ENCODE data around the gene COL9A1.

Gene COL9A1

GRCh38 chr6:70168681-70169377 lies 134.1 kb downstream of the COL9A1 start:
- no peak for DNase-seq

Measured in midbrain (tissue), 1 donor.